Fibroblast of the aortic adventitia (primary cell): ENCODE results near the gene B9D1. TPM values are rescaled to one million over a fixed set of nuclear protein-coding genes. Genes with fewer than 3 reads are reported as not detected.

Experiments
- DNase-seq: peaks from one replicate; pipeline ENCODE4 v3.0.0-alpha.2; 2010; ENCODE audit warnings: low read depth
- H3K4me3 ChIP-seq: 2 replicates; pipeline ENCODE4 v1.5.1; 2011; ENCODE audit warnings: low read depth, mild to moderate bottlenecking, control low read depth, low read length, moderate library complexity
- total RNA-seq: library from RNA; depleted of rRNA; stranded (reverse); fragments of >200 nt; gene quantifications from 2 replicates; pipeline ENCODE4 v1.2.3, GENCODE V29; 2012; ENCODE audit warnings: low replicate concordance
- TF ChIP-seq, protein P1 (sequence below): IDR thresholded peaks from 2 replicates; pipeline ENCODE4 v1.5.1; 2011; ENCODE audit warnings: mild to moderate bottlenecking, low read length, control low read depth, inconsistent platforms; ENCODE audit not compliant: insufficient read depth

B9D1 gene
- total RNA-seq, 1 donor: 19.9 TPM

DNA sequence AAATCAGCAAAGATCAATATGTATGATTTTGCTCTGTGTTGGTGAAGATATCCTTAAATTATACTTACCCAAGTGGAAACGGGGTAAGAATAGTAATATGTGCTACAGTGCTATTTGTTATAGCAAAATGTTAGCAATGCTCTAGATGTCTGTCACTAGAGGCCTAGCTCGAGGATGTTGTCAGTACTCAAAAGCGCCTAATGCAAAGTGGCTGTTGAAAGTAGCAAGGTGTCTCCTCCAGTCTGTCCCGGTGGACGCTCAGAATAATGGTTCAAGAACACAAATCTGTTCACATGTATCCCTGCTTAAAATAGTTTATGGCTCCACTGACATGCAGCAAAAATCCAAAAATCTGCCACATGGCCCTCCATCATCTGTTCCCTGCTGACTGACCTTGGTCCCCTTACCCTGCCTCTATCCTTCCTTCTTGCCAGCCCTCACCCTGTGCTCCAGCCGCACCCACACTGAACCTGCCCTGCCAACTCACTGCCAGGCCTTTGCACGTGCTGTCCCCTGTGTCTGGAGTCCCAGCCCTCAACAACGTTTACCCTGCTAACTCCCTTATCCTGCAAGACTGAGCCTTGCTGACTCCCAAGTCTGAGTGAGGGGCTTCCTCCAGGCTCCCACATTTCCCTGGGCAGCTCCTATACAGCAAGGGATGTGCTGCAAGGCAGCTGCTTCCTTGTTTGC is 38.9 kb upstream of the B9D1 start:
- TF ChIP-seq, protein P1, sequence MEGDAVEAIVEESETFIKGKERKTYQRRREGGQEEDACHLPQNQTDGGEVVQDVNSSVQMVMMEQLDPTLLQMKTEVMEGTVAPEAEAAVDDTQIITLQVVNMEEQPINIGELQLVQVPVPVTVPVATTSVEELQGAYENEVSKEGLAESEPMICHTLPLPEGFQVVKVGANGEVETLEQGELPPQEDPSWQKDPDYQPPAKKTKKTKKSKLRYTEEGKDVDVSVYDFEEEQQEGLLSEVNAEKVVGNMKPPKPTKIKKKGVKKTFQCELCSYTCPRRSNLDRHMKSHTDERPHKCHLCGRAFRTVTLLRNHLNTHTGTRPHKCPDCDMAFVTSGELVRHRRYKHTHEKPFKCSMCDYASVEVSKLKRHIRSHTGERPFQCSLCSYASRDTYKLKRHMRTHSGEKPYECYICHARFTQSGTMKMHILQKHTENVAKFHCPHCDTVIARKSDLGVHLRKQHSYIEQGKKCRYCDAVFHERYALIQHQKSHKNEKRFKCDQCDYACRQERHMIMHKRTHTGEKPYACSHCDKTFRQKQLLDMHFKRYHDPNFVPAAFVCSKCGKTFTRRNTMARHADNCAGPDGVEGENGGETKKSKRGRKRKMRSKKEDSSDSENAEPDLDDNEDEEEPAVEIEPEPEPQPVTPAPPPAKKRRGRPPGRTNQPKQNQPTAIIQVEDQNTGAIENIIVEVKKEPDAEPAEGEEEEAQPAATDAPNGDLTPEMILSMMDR: no peak
- no peak for DNase-seq
- H3K4me3 ChIP-seq: no peak overlapping the region

DNA sequence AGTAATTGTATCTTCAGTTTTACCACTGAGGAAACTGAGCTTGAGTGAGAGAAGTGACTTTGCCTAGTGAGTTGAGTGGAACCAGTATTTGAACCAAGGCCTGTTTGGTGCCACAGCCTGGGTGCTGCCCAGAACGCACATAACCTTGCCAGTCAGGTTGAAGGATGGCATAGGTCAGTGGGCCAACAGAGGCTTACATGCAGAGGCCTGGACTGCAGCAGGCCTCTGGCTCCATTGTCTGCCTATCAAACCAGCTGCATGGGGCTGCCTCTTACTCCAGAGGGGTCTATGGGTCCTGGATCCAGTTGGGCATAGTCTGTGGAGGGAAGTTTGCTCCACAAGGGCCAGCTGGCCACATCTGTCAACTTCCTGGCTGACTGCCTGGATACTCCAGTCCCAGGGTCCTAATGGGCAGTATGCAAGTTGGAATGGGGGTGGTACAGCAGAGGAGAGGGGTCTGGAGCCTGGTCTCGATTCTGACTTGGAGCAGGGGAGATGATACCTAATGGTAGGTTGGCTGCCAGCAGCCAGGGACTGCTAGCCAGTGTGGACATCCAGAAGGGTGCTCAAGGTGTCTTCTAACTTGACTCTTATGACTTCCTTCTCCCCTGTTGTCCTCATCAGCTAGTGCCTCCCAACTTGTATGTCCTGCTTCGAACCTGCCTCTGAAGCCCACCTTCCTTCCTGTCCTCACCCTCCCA is 37.4 kb upstream of the B9D1 start:
- no peak overlapping the region for H3K4me3 ChIP-seq
- TF ChIP-seq, protein P1: no peak
- no peak for DNase-seq

DNA sequence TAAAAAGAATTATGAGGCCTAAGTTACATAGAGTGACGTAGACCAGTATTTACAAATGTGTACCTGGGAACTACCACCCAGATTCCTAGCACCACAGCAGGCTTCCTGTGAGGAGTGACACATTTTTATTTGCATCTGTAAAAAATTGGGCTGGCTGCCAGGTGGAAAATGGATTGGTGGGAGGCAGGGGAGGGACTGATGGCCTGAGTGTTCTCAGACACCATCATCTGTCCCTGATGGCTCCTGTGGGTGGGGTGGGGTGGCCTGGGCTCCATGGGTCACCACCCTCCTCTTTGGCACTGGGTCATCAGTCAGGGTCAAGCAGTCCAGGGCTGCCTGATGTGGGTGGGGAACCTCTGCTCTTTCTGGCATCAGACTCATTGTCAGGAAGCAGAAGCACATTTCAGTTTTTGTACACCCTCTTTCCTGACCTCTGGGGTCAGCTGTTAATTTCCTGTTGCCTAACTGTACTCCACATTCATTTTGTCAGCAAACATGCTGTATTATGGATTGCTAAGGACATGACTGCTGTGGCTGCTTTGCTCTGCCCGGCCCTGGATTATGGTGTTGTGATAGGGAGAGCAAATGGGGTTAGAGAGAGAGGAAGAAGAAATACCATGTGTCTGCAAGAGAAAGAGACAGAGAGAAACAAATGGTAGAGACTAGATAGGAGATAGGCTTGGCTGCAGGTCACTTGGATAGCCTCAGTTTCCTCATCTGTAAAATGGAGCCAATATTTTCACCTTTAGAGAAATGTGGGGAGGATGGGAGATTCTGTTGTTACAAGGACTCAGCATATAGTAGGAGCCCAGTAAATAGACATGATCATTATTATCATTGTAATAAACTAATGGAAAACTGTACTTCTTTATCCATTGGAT is 36.0 kb upstream of the B9D1 start:
- DNase-seq: peak; percentile 49
- H3K4me3 ChIP-seq: no peak overlapping the region
- TF ChIP-seq, protein P1: no peak

DNA sequence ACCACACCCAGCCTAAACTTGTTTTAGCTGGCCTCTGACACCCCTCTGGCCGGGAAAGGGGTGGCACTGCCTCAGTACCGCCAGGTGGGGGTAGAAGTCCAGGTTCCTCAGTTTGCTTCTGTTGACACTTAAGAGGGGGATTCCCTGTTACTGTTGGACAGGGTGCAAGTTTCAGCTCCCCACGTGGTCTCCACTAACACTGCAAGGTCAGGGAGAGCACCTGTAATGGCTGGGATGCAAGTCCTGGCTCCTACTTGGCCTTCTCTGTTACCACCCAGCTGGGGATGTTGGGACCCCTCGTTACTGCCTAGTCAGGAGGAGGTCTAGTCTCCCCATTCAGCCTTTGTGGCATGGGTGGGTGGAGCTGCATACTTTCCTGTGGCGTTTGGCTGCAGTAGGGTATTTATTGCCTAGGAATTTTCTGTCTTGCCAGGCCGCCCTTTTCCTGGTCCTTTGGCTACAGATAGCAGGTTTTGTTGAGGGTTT is 35.1 kb upstream of the B9D1 start:
- H3K4me3 ChIP-seq: no peak overlapping the region
- DNase-seq: no peak
- TF ChIP-seq, protein P1: no peak

DNA sequence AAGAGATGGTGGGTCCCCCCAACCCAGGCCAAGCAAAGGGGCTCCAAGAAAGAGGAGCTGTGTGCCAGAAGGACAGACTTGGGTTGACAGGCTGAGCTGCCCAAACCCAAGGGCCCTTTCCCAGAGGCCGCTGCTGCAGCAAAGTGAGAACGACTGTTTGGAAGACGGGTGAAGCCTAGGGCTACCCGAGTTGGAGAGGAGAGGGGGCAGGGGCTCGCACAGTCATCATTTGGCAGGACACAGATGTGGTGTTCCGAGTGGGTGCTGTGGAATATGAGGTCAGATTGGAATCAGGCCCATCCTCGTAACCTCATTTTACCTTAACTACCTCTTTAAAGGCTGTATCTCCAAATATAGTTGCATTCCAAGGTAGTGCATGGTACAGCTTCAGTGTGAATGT is 29.8 kb upstream of the B9D1 start:
- H3K4me3 ChIP-seq: no peak overlapping the region
- TF ChIP-seq, protein P1: no peak
- no peak for DNase-seq

DNA sequence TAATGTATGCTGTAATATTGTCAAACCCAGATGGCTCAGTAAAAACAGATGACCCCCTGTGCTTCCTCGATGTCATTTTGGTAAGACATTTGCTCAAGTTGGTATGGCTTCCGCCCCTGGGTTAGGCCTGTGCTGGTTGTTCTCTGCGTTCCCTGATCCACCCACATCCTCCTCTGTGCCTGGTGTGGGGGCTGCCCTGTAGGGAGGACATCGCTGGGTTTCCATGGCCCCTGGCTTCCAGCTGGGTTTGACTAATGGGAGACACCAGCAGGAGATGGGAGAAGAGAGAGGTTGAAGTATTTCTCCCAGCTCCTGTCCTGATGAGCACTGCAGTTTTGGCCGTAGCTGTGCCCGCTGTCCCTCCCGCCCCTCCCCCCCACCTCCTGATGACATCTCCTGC is 28.9 kb upstream of the B9D1 start:
- no peak for DNase-seq
- no peak overlapping the region for H3K4me3 ChIP-seq
- TF ChIP-seq, protein P1: no peak
